Testis (tissue), 2 donors: Measurements from ENCODE around the gene SETD7.

Experiments
- POLR2A ChIP-seq: fragments of 450-650 bp; IDR thresholded peaks from one replicate; pipeline ENCODE4 v1.6.1; 2017; ENCODE audit warnings: antibody characterized with exemption, mild to moderate bottlenecking, moderate library complexity
- TF ChIP-seq, protein P1 (sequence below), 3 experiments: fragments of 450-650 bp in 2 of 3; fragments of 200-600 bp in 1 of 3; sonication (generic) in 1 of 3; IDR thresholded peaks; one replicate each; pipeline ENCODE4 v1.5.1; 2016 to 2019; ENCODE audit warnings: antibody characterized with exemption in 3 of 3, mild to moderate bottlenecking in 2 of 3, moderate library complexity in 1 of 3

DNA sequence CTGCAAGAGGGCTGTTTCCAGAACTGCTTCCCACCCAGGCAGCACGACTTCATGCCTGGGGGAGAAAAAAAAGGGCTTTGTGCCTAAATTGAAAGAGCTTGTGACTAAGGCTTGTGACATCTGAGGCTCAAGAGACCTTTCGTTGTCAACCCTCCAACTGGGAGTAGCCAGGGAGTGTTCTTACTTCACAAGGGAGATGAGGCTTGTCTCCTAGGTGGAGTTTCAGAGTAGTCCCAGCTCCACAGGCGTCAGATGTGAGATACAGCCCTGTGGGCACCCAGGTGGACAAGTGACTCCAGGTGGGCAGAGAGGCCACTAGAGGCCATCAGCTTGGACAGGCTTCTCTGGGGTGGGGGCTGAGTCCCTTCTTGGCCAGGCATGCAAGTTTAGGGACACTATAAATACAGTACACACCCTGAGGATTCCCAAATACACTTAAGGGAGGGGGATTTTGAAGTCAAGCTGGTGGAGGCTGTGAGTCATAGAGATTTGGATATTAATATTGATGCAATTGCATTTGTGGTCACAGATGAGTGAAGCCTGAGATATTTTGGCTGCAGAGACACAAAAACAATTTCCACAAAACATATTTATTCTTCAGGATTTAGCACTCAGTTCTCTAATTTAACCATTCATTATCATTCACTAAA, 40.1 kb upstream of the SETD7 start:
- TF ChIP-seq, protein P1, sequence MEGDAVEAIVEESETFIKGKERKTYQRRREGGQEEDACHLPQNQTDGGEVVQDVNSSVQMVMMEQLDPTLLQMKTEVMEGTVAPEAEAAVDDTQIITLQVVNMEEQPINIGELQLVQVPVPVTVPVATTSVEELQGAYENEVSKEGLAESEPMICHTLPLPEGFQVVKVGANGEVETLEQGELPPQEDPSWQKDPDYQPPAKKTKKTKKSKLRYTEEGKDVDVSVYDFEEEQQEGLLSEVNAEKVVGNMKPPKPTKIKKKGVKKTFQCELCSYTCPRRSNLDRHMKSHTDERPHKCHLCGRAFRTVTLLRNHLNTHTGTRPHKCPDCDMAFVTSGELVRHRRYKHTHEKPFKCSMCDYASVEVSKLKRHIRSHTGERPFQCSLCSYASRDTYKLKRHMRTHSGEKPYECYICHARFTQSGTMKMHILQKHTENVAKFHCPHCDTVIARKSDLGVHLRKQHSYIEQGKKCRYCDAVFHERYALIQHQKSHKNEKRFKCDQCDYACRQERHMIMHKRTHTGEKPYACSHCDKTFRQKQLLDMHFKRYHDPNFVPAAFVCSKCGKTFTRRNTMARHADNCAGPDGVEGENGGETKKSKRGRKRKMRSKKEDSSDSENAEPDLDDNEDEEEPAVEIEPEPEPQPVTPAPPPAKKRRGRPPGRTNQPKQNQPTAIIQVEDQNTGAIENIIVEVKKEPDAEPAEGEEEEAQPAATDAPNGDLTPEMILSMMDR (IDR thresholded peaks at IDR 0.05), result no peak
- no peak for TF ChIP-seq POLR2A
